ENCODE data around the gene SNCG. TPM values are rescaled to one million over a fixed set of nuclear protein-coding genes. Genes with fewer than 3 reads are reported as not detected.
A peak's percentile ranks its signal among the peaks of the same experiment; 100 is the strongest.

The SNCG gene
- total RNA-seq, 1 experiment from 2014 or later: 5.5 TPM

DNA sequence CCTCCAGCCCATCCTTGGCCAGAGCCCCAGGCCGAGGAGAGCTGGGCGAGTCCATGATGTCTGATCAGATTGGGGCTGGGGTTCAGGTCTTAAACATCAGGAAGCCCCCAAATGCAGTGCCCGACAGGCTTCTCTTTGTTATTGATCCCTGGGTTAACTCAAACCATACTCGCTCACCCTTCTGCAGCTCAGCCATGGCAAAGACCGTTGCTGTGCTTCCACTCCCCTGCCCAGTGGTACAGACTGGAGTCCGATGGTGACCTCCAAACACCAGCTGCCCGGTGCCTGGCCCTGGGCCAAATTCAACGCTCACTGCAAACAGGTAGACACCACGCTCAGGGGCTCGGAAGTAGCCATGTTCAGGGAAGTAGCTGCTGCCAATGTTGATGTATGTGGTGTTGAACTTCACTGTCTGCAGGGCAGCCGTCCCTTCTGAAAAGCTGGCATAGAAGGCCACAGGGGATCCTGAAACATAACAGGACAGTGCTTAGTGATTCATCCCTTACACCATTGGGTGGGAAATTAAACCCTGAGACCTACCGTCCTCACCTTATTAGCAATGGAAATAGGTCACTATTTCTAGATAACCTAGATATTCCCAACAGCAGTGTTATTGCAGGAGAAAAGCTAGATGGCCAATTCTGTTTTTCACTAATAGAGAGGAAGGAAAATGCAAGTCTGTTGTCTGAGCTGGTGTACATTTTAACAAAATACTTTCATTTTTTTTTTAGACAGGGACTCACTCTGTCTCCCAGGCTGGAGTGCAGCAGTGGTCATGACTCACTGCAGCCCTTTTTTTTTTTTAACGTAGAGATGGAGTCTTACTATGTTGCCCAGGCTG lies 21.5 kb upstream of the SNCG start:
- H3K4me2 ChIP-seq (ENCODE audit: insufficient read depth, insufficient read length, low read length): no peak overlapping the region
- no peak overlapping the region for H3K23ac ChIP-seq (ENCODE audit: insufficient read length, low read depth, low read length)
- H2BK120ac ChIP-seq (ENCODE audit: low read depth, low read length, poor library complexity, severe bottlenecking): no peak overlapping the region
- H3K9ac ChIP-seq (ENCODE audit: extremely low read depth, insufficient read length, low read length): no peak overlapping the region
- no peaks in the 10 kb centered on the region for H3K27me3 ChIP-seq (ENCODE audit: insufficient read depth, low read length)
- H3K9me3 ChIP-seq (ENCODE audit: control insufficient read depth, low read depth, low read length): no peaks in the 10 kb centered on the region
- no peak overlapping the region for H4K5ac ChIP-seq (ENCODE audit: insufficient read length, low read depth, low read length)
- H2BK15ac ChIP-seq (ENCODE audit: low read depth, low read length): no peak overlapping the region
- no peak overlapping the region for H3T11ph ChIP-seq (ENCODE audit: low read length)
- no peak overlapping the region for H2BK5ac ChIP-seq (ENCODE audit: insufficient read length, low read length)
- H3K79me2 ChIP-seq (ENCODE audit: insufficient read depth, low read length): no peaks in the 10 kb centered on the region
- no peak overlapping the region for H3K18ac ChIP-seq (ENCODE audit: insufficient read length, low read depth, low read length)
- H3K4ac ChIP-seq (ENCODE audit: low read depth, low read length): no peak overlapping the region
- DNase-seq: no peak
- H2AK5ac ChIP-seq (ENCODE audit: insufficient read length, low read length): no peak overlapping the region
- no peak overlapping the region for H3K4me3 Mint-ChIP-seq
- no peaks in the 10 kb centered on the region for H3K23me2 ChIP-seq (ENCODE audit: insufficient read length, low read depth, low read length, poor library complexity, severe bottlenecking)
- H4K91ac ChIP-seq (ENCODE audit: insufficient read length, low read depth, low read length): no peak overlapping the region
- TF ChIP-seq, protein P1, sequence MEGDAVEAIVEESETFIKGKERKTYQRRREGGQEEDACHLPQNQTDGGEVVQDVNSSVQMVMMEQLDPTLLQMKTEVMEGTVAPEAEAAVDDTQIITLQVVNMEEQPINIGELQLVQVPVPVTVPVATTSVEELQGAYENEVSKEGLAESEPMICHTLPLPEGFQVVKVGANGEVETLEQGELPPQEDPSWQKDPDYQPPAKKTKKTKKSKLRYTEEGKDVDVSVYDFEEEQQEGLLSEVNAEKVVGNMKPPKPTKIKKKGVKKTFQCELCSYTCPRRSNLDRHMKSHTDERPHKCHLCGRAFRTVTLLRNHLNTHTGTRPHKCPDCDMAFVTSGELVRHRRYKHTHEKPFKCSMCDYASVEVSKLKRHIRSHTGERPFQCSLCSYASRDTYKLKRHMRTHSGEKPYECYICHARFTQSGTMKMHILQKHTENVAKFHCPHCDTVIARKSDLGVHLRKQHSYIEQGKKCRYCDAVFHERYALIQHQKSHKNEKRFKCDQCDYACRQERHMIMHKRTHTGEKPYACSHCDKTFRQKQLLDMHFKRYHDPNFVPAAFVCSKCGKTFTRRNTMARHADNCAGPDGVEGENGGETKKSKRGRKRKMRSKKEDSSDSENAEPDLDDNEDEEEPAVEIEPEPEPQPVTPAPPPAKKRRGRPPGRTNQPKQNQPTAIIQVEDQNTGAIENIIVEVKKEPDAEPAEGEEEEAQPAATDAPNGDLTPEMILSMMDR (conservative IDR thresholded peaks at IDR 0.05): no peak
- no CpG with 5 or more reads among the region's 13 CpGs for WGBS (ENCODE audit: extremely low coverage, insufficient read length, low lambda C conversion rate)
- no peak overlapping the region for H3K27ac ChIP-seq (ENCODE audit: insufficient read length, low read depth, low read length)
- peak overlapping the region in 1 of 3 experiments; percentile 49; a peak in 1 of 7 replicates for H3K27ac Mint-ChIP-seq
- no peak overlapping the region for H3K56ac ChIP-seq (ENCODE audit: insufficient read length, low read depth, low read length)
- no peaks in the 10 kb centered on the region for H3K4me1 ChIP-seq (ENCODE audit: insufficient read depth, low read length)
- no peak overlapping the region for H2AFZ ChIP-seq (ENCODE audit: low read length)
- H3K9me3 Mint-ChIP-seq: no peaks in the 10 kb centered on the region
- peaks cover 0 to 13% (median 8%) of the 10 kb centered on the region in 3 experiments; a peak in 3 of 7 replicates for H3K36me3 Mint-ChIP-seq (ENCODE audit: insufficient read depth in 1 of 3, low read depth in 3 of 3)
- H4K20me1 ChIP-seq (ENCODE audit: control insufficient read depth, insufficient read depth, insufficient read length): no peaks in the 10 kb centered on the region
- H3K14ac ChIP-seq (ENCODE audit: insufficient read depth, low read length): no peak overlapping the region
- no peak overlapping the region for H2BK12ac ChIP-seq (ENCODE audit: insufficient read length, low read depth, low read length)
- H4K8ac ChIP-seq (replicated peaks; ENCODE audit: insufficient read length, low read depth, low read length): no peak overlapping the region
- peaks cover 2% of the 10 kb centered on the region for H3K27me3 Mint-ChIP-seq (ENCODE audit: low read depth)
- H2BK20ac ChIP-seq (ENCODE audit: low read depth, low read length, poor library complexity, severe bottlenecking): no peak overlapping the region
- H3K79me1 ChIP-seq (ENCODE audit: insufficient read depth, low read depth, low read length, poor library complexity, severe bottlenecking): no peaks in the 10 kb centered on the region
- peaks cover 3 to 4% of the 10 kb centered on the region in 2 experiments for H3K4me1 Mint-ChIP-seq
